RPMI8226 (cell line): ENCODE results near the gene KHK.

Experiments
- DNase-seq: peaks from one replicate; pipeline ENCODE4 v3.0.0-alpha.2; 2015

KHK gene

GRCh38 chr2:27082773-27083409 lies 3.7 kb upstream of the KHK start:
- no peak for DNase-seq

DNA sequence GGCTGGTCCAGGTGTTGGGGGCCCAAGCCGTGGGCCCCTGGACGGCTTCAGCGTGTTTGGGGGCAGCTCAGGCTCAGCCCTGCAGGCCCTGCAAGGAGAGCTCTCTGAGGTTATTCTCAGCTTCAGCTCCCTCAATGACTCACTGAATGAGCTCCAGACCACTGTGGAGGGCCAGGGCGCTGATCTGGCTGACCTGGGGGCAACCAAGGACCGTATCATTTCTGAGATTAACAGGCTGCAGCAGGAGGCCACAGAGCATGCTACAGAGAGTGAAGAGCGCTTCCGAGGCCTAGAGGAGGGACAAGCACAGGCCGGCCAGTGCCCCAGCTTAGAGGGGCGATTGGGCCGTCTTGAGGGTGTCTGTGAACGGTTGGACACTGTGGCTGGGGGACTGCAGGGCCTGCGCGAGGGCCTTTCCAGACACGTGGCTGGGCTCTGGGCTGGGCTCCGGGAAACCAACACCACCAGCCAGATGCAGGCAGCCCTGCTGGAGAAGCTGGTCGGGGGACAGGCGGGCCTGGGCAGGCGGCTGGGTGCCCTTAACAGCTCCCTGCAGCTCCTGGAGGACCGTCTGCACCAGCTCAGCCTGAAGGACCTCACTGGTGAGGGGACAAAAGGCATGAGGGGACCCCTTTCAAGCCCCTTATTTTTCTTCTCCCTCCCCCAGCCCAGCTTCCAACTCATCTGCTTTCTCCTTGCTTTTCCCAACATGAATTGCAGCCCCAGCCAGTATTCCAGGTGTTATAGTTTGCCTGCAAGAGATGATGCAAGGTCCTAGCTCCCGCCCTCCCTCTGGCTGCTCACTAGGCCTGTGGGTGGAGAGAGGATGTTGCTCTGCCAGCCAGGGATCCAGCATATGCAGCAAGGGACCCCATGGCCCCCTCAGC lies 2.9 kb upstream of the KHK start:
- no peak for DNase-seq

GRCh38 chr2:27084297-27085061 lies 2.1 kb upstream of the KHK start:
- no peak for DNase-seq

- no peak for DNase-seq
Observed at GRCh38 chr2:27085062-27085672, 1.4 kb upstream of the KHK start.

DNA sequence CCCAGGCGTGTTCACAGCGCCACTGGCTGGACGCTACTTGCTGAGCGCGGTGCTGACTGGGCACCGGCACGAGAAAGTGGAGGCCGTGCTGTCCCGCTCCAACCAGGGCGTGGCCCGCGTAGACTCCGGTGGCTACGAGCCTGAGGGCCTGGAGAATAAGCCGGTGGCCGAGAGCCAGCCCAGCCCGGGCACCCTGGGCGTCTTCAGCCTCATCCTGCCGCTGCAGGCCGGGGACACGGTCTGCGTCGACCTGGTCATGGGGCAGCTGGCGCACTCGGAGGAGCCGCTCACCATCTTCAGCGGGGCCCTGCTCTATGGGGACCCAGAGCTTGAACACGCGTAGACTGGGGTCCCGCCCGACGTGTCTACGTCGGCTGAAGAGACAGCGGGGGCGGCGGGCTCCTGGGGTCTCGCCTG lies 891 bp upstream of the KHK start:
- peak; percentile 73 for DNase-seq

DNA sequence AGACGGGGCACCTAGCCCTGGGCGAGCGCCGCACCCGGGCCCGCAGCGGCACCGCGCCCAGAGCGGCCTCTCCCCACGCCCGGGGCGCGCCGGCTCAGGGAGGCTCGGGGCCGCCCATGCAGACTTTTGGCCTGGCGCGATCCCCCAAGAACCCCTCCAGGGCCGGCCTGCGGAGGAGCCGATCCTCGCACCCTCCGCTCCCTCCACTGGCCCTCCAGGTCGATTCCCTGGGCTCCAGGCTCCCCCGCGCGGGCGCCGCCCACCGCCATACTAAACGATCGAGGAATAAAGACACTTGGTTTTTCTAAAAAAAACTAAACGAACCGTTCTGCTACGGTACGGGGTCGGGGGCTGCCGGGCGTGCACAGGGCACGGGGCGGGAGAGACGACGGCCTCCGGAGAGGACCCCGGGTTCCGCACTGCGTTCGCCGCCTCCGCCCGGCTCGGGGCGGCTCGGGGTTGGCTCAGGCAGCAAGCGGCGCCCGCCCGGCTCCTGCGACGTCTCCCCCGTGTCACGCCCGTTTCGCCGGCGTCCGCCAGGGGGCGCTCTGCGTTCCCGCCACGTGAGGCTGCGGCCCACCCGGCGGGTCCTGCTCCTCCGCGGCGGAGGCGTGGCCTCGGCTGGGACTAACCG lies 365 bp upstream of the KHK start:
- DNase-seq = peak; percentile 45

DNA sequence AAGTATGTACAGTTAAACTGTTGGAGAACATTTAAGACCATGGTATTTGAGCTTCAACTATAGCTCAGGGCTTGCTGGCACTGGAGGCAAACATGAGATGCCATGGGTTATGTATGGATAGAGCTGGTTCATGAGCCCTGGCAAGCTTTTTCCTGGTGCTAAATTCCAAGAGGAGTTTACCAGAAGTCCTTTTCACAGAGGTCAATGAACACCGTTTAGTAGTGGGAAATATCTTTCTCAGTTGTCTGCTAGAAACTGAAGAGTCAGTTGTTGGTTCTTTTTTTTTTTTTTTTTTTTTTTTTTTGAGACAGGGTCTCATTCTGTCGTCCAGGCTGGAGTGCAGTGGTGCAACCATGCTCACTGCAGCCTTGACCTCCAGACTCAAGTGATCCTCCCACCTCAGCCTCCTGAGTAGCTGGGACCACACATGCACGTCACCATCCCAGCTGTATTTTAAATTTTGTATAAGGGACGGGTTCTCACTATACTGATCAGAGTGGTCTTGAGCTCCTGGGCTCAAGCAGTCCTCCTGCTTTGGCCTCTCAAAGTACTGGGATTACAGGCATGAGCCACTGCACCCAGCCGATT lies 1.3 kb downstream of the KHK start:
- no peak for DNase-seq

DNA sequence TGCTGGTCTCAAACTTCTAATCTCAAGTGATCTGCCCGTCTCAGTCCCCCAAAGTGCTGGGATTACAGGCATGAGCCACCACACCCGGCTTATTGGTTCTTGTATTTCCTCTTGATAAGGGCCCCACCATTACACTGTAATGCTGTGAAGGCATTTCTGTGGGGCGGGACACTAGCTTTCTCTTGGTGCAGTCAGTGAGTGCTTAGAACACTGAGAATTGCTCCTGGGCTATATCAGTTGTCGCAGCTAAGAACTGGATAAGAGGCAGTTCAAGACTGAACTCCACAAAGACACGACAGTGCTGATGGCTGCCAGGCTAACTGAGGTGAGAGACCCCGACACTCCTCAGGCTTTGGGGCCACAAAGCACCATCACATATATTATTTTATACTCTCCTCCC lies 2.1 kb downstream of the KHK start:
- DNase-seq = no peak

DNA sequence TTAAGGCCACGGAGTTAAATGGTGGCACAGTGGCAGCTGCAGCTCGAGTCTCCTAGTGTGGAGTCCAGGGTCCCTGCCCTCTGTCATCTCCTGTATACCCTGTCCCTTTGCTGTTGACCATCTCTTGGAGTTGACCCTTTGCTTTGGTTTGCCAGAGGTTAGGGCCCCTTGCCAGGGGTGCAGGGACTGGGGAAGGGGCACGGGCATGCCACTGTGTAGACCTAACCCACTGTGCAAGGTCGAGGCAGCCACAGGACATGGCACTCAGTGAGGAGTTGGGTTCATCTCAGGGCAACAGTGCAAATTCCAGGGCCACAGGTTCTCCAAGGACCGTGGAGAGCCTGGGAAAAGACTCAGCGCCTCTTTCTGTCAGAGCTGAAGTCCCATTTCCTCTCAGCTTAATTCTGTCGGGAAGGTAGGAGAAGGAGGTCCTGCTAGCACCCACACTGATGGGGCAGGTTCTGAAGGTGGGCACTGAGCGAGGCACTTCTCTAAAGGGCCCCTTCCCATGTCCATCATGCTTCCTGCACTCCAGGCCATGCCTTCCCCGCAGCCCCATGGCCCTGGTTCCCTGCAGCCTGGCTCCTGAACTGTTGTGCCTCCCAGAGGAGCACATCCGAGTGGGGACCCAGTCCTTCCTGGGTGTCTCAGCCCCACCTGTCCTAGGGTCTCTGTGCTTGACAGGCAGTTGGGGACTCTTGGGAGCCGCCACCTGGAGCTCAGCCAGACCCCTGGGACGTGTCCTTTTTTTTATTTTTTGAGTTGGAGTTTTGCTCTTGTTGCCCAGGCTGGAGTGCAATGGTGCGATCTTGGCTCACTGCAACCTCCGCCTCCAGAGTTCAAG lies 2.8 kb downstream of the KHK start:
- no peak for DNase-seq

DNA sequence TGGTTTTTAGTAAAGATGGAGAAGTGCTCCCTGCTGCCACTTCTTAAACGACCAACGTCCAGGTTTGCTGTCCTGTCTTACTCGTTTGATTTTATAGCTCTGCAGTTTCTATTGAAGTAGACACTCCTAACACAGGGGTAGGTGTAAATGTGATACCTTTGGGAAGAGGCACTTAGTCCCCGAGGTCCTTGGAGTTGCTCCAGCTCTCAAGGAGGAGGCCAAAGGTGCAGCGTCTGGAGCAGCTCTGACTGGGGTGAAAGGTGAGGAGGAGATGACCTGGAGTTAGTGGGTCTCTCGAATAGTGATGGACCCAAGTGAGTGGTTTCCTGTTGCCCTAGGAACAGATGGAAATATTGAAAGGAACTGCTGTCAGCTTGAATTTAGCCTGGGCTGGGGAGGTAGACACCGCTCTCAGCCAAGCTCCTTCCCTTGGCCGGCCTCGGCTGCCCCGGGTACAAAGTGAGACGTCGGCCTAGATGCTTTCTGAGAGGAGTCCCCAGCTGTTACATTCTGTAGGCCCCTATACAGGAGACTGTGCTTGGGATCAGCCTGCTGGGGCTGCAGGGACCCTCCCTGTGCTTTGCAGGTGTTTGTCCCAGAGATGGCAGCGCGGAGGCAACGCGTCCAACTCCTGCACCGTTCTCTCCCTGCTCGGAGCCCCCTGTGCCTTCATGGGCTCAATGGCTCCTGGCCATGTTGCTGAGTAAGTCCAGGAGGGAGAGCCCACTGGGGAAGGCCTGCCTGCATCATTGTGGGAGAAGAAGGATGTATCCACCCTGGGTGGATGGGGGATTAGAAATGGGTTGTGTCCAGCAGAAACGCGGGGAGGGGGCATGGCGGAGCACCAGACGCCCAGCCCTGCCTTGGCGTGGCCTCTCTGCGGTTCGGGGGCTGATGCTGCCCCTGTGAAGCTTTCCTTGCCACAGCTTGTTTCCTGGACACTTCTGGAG lies 5.4 kb downstream of the KHK start:
- no peak for DNase-seq

DNA sequence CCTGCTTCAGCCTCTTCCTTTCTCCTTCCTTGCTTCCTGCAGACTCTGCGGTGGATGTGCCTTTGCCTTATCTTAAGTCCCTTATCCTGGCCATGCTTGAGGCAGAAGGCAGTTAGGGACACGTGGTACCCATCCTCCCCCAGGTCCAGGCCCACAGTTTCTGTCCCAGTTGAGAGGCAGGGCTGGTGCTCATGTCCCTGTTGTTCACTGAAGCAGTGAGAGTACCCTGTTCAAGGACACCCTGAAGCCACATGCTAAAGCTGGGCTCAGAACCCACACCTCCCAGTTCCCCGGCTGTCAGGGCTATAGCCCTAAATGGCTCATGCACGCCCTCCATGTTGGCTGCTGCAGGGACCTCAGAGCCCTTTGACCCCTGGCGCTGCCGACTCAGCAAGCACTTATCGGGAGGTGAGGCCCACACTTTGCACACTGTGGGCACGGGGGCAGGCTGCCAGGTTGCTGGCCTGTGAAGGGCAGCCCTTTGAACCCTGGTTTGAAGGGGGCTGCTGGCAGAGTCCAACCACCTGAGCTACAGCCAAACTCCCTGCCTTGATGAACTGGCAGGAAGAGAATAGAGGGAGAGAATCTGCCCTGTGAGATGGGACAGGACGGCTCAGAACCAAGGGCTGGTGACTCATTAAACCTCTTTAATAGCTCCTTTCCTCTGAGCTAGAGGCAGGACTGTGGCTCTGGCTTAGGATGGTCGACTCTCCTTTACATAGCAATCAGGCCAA lies 6.3 kb downstream of the KHK start:
- no peak for DNase-seq

- DNase-seq = no peak
Observed at GRCh38 chr2:27093430-27094352, 7.1 kb downstream of the KHK start.

- no peak for DNase-seq
Observed at GRCh38 chr2:27094353-27094984, 7.9 kb downstream of the KHK start.

DNA sequence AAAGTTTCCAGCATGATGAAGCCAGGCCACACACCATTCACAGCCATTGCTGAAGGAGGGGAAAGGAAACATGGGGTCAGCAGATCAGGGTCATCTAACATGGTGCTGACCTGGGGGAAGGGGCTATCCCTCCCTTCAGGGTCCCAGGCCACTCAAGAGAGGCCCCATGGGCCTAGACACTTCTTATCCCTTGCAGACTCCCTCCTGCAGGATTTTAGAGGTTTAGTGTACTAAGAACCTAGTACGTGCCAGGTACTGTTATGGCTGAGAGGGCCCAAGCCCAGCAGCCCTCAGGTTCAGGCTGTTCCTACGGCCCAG lies 8.8 kb downstream of the KHK start:
- no peak for DNase-seq

DNA sequence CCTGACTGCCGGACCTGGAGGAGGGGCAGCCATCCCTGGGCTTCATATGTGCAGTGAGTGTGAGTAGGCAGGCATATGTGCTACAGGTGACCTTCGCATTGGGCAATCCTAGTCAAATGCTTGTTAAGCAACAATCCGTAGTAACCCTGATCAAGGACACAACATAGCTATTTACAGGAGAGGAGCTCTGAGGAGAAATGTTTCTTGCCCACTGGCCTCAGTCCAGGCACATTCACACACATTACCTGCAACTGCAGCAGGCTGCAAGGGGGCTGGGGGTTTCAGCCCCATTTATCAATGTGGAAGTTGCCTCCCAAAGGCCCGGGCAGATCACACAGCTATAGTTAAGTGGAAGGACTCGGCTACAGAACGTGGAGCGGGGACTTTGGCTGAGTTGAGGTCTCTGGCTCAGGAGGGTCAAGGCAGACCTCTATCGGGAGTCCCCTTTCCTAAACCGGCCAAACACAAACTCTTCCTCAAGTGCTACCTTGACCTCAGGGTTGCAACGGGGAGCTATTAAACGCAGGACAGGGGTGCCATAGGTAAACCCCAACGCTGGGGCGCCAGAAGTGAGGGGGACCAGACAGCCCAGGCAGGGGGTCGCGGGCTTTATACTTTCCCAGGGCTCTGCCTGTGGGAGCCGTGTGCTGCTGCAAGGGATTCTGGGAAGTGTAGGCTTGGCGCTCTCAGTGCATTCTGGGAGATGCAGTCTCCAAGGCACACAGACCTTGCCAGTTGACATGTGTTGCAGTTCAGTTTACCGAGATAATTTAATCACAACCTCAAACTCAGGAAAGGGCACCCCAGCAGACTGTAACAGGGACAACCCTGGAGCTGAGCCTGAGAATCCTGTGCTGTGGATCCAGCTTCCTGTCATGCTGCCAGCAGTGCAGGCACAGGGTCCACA lies 9.4 kb downstream of the KHK start:
- peak; percentile 48 for DNase-seq

GRCh38 chr2:27096748-27097297 lies 10.3 kb downstream of the KHK start:
- DNase-seq = no peak

DNA sequence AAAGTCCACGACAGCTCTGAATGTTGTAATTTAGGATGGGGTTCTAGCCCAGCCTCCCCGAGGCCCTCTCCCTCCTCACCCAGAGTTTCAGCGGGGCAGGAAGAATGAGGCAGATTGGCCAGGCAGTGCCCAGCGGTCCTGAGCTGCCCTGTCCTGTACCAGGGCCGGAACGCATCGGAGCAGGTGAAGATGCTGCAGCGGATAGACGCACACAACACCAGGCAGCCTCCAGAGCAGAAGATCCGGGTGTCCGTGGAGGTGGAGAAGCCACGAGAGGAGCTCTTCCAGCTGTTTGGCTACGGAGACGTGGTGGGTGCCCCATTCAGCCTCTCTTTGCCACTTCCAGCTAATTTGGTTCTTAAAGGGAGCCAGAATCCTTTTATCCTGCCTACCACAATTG lies 10.8 kb downstream of the KHK start:
- no peak for DNase-seq
